Chondrocyte (in vitro differentiated cells): Measurements from ENCODE around the gene CTNNBL1. TPM values are rescaled to one million over a fixed set of nuclear protein-coding genes. Genes with fewer than 3 reads are reported as not detected.

Source experiments
- DNase-seq: peaks from one replicate; pipeline ENCODE4 v3.0.0; 2021; ENCODE audit warnings: mixed read lengths, low spot score
- H3K27ac Mint-ChIP-seq: one replicate; pipeline ENCODE4 v1.8.0; 2021; ENCODE audit warnings: mild to moderate bottlenecking, moderate library complexity, mixed read lengths; ENCODE audit not compliant: unreplicated experiment
- H3K27me3 Mint-ChIP-seq: 2 replicates; pipeline ENCODE4 v1.8.0; 2021; ENCODE audit warnings: low read depth, mixed read lengths
- H3K36me3 Mint-ChIP-seq: 2 replicates; pipeline ENCODE4 v1.8.0; 2021; ENCODE audit warnings: low read depth, mixed read lengths
- H3K4me1 Mint-ChIP-seq: 2 replicates; pipeline ENCODE4 v1.8.0; 2021; ENCODE audit warnings: low read depth, mild to moderate bottlenecking, mixed read lengths
- H3K4me3 Mint-ChIP-seq: one replicate; pipeline ENCODE4 v1.8.0; 2021; ENCODE audit warnings: mild to moderate bottlenecking, moderate library complexity, mixed read lengths; ENCODE audit not compliant: unreplicated experiment
- H3K9me3 Mint-ChIP-seq: 2 replicates; pipeline ENCODE4 v1.8.0; 2021; ENCODE audit warnings: low read depth, mixed read lengths
- total RNA-seq: library from RNA; stranded (reverse); gene quantifications from 3 replicates; pipeline ENCODE4 v1.2.1, GENCODE V29; 2021
- TF ChIP-seq, protein P1 (sequence below): fragments of 200-600 bp; sonication (generic); IDR thresholded peaks from 2 replicates; pipeline ENCODE4 v1.5.0; 2021; ENCODE audit warnings: antibody characterized with exemption, mild to moderate bottlenecking, moderate library complexity

The CTNNBL1 gene
- total RNA-seq, 1 donor from 2014 or later = 36.0 TPM

DNA sequence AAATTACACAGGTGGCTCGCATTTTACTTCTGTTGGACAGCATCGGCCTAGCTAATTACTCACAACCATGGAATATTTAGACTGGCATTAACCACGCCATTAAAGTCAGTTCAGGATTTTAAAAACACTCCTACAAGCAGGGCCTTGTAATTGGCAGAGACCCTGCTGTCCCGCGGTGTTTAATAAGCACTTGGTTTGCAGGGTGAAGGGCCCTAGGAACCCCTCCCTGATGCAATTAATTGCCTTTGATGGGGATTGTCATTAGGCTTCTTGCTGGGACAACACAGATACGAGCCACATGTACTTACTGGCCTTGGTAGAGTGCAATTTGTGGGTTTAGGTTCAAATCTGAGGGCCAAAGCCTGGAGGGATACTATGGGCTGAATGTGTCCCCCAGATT lies 201.3 kb downstream of the CTNNBL1 start:
- Mint-ChIP-seq H3K4me1 (peaks cover 22% of the 10 kb centered on the region), H3K36me3 (no peaks in the 10 kb centered on the region), H3K27me3 (peaks cover 2% of the 10 kb centered on the region), H3K27ac (no peak overlapping the region), H3K4me3 (no peak overlapping the region), H3K9me3 (no peaks in the 10 kb centered on the region)
- TF ChIP-seq, protein P1, sequence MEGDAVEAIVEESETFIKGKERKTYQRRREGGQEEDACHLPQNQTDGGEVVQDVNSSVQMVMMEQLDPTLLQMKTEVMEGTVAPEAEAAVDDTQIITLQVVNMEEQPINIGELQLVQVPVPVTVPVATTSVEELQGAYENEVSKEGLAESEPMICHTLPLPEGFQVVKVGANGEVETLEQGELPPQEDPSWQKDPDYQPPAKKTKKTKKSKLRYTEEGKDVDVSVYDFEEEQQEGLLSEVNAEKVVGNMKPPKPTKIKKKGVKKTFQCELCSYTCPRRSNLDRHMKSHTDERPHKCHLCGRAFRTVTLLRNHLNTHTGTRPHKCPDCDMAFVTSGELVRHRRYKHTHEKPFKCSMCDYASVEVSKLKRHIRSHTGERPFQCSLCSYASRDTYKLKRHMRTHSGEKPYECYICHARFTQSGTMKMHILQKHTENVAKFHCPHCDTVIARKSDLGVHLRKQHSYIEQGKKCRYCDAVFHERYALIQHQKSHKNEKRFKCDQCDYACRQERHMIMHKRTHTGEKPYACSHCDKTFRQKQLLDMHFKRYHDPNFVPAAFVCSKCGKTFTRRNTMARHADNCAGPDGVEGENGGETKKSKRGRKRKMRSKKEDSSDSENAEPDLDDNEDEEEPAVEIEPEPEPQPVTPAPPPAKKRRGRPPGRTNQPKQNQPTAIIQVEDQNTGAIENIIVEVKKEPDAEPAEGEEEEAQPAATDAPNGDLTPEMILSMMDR = no peak
- DNase-seq = no peak

DNA sequence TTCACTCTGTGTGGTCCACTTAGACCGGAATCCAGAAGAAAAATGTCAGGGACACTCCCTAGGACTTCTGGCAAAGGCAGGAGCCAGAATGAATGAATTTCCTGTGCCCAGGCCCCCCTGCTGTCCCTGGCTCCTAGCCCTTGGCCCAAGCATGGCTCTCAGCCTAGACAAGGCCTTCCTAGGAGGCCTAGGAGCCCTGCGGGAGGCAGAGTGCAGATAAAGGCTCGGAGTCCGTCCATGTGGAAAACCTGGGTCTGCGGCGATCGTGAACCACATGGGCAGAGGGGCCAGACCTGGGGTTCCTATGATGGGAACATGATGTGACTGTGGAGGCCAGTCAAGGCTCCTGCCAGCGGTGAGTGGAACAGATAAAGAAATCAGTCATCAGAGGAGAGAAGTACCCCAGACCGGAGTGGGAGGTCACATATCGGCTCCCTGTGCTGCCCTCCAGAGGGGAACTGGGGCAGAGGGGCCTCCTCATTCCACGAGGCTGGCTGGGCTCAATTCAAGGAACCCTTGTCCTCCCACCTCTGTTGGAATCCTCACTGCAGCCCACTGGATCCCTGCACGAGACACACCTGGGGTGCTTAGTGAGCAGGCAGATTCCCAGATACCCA lies 203.2 kb downstream of the CTNNBL1 start:
- Mint-ChIP-seq H3K9me3 (no peaks in the 10 kb centered on the region), H3K27me3 (peaks cover 6% of the 10 kb centered on the region)

DNA sequence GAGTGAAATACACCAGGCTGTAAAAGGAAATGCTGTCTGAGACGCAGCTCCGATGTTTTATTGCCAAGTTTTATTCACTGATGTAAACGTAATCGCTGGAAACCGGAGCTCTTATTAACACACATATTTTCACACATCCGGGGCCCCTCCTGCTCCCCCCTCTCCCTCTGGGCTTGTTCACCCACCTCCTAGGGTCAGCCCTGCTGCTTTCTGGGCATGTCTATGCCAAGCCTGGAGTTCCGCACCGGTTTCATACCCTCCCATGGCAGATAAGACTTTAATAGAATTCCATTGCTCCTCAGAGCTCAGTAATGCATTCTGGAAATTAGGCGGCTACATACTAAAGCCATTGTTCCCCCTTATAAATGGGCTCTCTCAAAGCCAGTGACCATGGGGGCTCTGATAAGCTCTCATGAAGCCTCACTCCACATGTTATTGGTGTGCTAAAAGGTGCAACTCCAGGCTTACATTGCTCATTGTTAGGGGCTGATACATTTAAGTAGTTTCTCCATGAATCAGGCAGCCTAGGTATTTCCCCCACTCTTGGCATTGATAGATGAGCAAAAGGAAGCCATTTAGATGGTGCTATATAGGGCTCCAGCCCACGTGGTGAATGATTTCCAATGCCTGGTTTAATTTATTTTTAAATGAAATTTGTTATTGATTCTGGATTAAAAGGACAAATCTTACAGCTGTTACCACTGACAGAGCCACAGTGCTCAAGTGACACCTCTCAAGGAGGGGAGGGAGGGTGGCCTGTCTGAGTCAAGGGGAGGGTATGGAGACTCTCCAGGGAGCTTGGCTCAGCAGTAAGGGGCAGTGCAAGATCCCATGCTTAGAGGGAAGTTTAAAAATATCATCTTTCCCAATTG lies 204.6 kb downstream of the CTNNBL1 start:
- TF ChIP-seq, protein P1 = no peak
- DNase-seq = no peak
- Mint-ChIP-seq H3K36me3 (no peaks in the 10 kb centered on the region), H3K27ac (no peak overlapping the region), H3K4me3 (no peak overlapping the region), H3K27me3 (peaks cover 9% of the 10 kb centered on the region), H3K4me1 (peaks cover 27% of the 10 kb centered on the region), H3K9me3 (no peaks in the 10 kb centered on the region)

More for the DNA sequence above, 203.2 kb downstream of the CTNNBL1 start:
- Mint-ChIP-seq H3K4me1 (peaks cover 23% of the 10 kb centered on the region), H3K4me3 (no peak overlapping the region), H3K36me3 (no peaks in the 10 kb centered on the region), H3K27ac (no peak overlapping the region)
- no peak for DNase-seq
- TF ChIP-seq, protein P1 = peak; percentile 51

DNA sequence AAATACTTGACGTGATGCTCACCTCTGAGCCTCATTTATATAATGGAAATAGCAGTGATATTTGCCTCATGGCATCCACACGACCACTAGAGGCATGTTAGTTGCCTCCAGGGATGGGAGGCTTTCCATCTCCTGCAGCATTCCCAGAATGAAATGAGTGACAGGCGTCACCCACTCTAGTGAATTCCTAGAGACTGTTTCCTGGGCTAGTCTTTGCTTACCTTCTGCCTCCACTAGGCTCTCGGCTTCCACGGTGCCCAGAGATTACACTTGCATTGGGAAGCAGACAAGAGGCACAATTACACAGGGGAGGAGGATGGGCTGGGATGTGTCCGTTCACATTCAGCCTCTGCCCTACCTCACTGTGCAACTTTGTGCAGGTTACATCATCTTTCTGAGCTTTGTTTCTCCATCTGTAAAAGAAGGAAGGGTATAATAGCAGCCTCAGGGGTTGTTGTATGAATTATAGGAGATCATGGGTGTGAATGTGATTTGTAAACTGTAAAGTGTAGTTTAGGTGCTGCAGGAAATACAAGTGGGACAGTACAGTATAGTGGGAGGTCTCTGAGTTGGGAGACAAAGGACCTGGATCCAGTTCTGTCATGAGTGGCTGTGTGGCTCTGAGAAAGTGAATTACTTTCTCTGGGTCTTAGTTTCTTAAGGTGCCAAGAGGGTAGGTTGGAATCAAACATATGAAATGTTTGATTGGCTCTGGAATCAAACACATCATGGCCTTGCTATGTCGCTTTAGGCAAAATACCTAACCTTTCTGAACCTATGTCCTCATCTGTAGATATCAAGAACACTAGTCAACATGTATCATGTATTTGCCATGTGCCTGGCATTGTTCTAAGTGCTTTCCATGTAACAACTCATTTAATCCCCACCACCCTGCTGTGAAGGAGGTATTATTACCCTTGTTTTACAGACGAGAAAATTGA lies 205.5 kb downstream of the CTNNBL1 start:
- H3K4me1 Mint-ChIP-seq = peaks cover 34% of the 10 kb centered on the region
- TF ChIP-seq, protein P1 = peak; percentile 35
- H3K4me3 Mint-ChIP-seq = no peak overlapping the region
- no peaks in the 10 kb centered on the region for H3K36me3 Mint-ChIP-seq
- H3K27ac Mint-ChIP-seq = no peak overlapping the region
- H3K27me3 Mint-ChIP-seq = peaks cover 11% of the 10 kb centered on the region
- H3K9me3 Mint-ChIP-seq = no peaks in the 10 kb centered on the region
- DNase-seq = no peak

DNA sequence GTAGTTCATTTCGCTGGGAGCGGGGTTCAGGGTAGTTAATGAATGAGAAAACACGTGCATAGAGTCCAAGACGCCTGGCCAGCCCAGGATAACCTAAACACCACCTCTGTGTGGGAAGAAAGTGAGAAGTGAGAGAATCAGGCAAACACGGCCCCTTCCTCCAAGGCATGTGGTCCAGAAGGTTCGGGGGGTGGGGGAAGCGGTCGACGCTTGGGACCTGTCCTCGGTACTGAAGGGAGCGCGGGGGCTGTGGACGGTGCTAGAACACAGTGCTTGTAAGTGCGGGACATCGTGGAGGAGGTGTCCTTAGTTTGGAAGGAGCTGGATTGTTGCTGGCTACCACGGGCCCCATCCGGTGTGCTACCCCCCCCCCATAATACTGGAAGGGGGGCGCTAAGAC lies 207.4 kb downstream of the CTNNBL1 start:
- H3K9me3 Mint-ChIP-seq = no peaks in the 10 kb centered on the region
- no peak overlapping the region for H3K4me3 Mint-ChIP-seq
- TF ChIP-seq, protein P1 = no peak
- H3K27me3 Mint-ChIP-seq = peaks cover 11% of the 10 kb centered on the region
- H3K36me3 Mint-ChIP-seq = no peaks in the 10 kb centered on the region
- DNase-seq = no peak
- H3K27ac Mint-ChIP-seq = no peak overlapping the region
- peaks cover 47% of the 10 kb centered on the region for H3K4me1 Mint-ChIP-seq
